GM10266 (cell line): Measurements from ENCODE around the gene CEP85.

Source experiments
- DNase-seq: peaks from one replicate; pipeline ENCODE4 v3.0.0; 2012; ENCODE audit errors: extremely low spot score
- TF ChIP-seq, protein P1 (sequence below): IDR thresholded peaks from 2 replicates; pipeline ENCODE4 v1.5.1; 2012; ENCODE audit warnings: mild to moderate bottlenecking, low read depth; ENCODE audit not compliant: control insufficient read depth, insufficient read depth; ENCODE audit errors: missing control alignments

CEP85 gene

DNA sequence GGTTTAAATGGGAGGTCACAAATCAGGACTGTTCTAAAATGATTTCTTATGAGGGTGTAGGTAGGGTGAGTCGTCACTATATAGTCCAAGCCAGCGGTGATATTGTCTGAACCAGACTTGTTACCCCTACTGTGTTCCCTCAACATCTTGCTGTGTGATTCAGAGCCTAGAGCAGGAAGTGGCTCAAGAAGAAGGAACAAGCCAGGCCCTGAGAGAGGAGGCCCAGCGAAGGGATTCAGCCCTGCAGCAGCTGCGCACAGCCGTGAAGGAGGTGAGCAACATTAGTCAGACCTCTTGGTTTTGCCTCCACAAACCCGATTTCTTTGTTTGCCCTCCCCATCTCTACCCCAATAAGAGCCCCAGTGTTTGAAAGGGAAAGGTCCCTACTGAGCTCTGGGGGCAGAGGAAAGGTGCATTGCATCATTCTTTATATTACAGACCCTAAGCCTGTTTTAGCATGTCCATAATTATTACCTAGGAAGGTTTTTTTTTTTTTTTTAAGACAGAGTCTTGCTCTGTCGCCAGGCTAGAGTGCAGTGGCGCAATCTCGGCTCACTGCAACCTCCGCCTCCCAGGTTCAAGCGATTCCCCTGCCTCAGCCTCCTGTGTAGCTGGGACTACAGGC is 40.9 kb downstream of the CEP85 start:
- DNase-seq, result no peak

DNA sequence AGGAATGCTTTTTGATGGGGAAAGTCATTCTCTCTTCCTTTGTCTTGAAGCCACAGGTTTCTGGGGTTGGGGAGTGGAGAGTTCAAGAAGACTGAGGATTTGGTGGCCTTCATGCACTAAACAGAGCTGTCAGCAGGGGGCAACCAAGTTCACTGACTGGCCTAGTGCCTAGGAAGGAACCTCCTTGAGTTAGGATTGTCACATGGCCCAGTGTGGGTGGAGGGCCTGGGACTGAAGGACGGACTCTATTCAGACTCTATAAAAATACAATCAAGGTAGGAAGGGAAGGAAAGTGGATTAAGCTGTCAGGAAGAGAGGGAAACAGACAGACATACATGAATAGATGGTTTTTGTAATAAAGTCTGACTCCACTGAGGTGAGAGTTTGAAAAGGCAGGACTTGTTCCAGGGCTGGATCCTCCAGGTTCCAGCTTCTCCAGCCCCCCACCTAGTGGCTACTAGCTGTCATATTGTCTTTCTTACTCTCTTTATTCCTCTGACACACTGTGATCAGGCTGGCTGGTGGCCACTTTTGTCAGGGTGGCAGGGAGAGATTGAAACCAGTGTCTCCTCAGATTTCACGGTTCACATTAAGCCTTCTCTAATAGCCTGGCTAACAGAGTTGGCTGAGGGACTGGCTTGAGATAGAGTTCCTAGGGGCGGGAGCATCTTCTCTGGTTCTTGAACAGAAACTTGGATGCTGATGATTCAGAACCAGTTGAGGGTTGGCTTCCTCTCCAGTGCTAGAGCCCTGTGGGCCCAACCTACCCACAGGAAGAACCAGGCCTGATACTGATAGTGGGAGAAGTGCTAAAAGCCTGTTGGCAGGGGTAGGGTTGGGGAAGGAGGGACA is 41.8 kb downstream of the CEP85 start:
- TF ChIP-seq, protein P1, sequence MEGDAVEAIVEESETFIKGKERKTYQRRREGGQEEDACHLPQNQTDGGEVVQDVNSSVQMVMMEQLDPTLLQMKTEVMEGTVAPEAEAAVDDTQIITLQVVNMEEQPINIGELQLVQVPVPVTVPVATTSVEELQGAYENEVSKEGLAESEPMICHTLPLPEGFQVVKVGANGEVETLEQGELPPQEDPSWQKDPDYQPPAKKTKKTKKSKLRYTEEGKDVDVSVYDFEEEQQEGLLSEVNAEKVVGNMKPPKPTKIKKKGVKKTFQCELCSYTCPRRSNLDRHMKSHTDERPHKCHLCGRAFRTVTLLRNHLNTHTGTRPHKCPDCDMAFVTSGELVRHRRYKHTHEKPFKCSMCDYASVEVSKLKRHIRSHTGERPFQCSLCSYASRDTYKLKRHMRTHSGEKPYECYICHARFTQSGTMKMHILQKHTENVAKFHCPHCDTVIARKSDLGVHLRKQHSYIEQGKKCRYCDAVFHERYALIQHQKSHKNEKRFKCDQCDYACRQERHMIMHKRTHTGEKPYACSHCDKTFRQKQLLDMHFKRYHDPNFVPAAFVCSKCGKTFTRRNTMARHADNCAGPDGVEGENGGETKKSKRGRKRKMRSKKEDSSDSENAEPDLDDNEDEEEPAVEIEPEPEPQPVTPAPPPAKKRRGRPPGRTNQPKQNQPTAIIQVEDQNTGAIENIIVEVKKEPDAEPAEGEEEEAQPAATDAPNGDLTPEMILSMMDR, result peak; percentile 86
- DNase-seq, result peak; percentile 82

More for the DNA sequence above, 40.9 kb downstream of the CEP85 start:
- TF ChIP-seq, protein P1, result no peak

DNA sequence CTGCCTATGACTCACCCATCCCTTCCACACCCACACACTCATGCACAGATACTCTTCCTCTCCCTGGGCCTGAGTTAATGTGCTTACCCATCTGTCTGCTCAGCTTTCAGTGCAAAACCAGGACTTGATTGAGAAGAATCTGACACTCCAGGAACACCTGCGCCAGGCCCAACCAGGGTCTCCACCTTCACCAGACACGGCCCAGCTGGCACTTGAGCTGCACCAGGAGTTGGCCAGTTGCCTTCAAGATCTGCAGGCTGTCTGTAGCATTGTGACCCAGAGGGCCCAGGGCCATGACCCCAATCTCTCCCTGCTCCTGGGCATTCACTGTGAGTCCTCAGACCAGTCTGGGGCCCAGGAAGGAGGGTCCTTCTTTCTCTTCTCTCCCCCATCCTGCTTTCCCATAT is 42.4 kb downstream of the CEP85 start:
- TF ChIP-seq, protein P1, result no peak
- peak; percentile 26 for DNase-seq

DNA sequence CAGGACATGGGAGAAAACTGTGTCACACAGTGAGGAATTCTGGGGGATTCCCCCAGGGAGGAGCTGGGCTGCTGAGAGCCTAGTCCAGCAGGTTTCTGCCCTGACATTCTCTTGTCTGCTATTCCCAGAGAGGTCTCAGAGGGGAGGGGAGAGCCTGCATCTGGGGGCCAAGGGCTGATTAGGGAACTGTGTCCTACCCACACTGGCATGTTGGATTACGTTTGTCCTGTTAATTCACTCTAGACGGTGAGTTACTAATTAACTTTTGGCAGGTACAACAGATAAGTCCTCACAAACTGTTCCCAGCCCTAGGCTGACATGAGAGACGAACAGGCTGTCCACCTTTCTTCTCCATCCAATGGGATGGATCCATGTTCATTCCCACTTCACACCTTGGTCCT is 43.3 kb downstream of the CEP85 start:
- TF ChIP-seq, protein P1, result no peak
- no peak for DNase-seq

DNA sequence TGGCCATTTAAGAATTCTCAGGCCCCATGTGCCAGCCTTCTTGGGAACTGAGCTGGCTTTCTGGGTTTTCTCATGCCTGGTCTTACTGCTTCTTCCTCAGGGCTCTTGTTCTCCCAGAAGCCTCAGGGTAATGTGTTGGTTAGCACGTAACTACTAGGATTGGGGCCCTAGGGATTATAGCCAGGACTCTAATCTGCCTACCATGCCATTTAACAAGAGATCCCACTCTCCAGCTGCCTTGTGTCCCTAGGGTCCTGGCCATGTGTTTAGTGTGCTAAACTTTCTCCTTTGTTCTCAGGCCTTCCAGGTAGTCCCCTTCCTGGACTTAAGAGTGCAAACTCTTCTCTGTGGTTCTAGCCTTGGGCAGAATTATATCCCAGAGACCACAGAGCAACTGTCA is 43.7 kb downstream of the CEP85 start:
- no peak for DNase-seq
- TF ChIP-seq, protein P1, result no peak

DNA sequence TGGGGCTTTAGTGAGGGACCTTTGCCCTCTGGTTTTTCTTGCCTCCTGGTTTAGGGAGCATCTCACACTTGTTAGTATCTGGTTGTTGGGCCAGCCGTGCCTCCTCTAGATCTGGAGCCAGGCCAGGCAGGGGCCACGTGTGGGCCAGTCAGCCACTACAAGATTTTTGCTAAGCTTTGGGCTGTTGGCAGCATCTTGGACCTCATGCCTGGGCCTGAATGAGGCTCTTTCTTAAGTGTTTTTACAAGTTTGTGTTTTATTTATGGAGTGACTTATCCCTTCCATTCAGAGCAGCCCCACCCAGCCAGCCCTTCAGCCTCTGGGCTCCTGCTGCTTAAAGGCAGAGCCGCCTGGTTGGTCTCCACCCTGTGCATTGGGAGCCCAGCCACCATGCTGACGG is 44.3 kb downstream of the CEP85 start:
- TF ChIP-seq, protein P1, result no peak
- no peak for DNase-seq
